Left ventricle myocardium inferior (tissue), 1 donor: ENCODE data around the gene GPNMB. TPM values are rescaled to one million over a fixed set of nuclear protein-coding genes. Genes with fewer than 3 reads are reported as not detected.
"Not testable (repeated sequence)": the region's sequence is repeated elsewhere in the genome, so short reads cannot be mapped to it uniquely, and the experiment has no call there.

Experiments used
- DNase-seq: peaks from one replicate; pipeline ENCODE4 v3.0.0-alpha.2; 2020
- H3K27ac ChIP-seq: fragments of 200-600 bp; replicated peaks from 2 replicates; pipeline ENCODE4 v1.8.0; 2021
- H3K27me3 ChIP-seq: fragments of 200-600 bp; 2 replicates; pipeline ENCODE4 v1.8.0; 2021; ENCODE audit warnings: low read depth
- H3K36me3 ChIP-seq: fragments of 200-600 bp; 2 replicates; pipeline ENCODE4 v1.8.0; 2021
- H3K4me1 ChIP-seq: fragments of 200-600 bp; 2 replicates; pipeline ENCODE4 v1.8.0; 2021
- H3K4me3 ChIP-seq: fragments of 200-600 bp; 2 replicates; pipeline ENCODE4 v1.8.0; 2021; ENCODE audit warnings: mild to moderate bottlenecking, moderate library complexity
- H3K9me3 ChIP-seq: fragments of 200-600 bp; replicated peaks from 2 replicates; pipeline ENCODE4 v1.8.0; 2021
- intact Hi-C: fragments of 100-400 bp; cut with micrococcal nuclease; formaldehyde crosslinking; loops from one replicate; pipeline ENCODE4 v1.11.0; 2022
- long read RNA-seq: library from polyadenylated mRNA; unstranded; transcript quantifications from one replicate; pipeline ENCODE4 v2.0.0, GENCODE V29; 2021
- total RNA-seq: library from RNA; stranded (reverse); fragmentation: NEBNext Ultra II Directional; extraction: Animal tissue kit (Norgen Biotek cat#: 25700); gene quantifications from one replicate; pipeline ENCODE4 v1.2.1, GENCODE V29; 2021
- TF ChIP-seq, protein P1 (sequence below): fragments of 200-600 bp; IDR thresholded peaks from 2 replicates; pipeline ENCODE4 v1.8.0; 2021; ENCODE audit warnings: antibody characterized with exemption, mild to moderate bottlenecking, borderline replicate concordance
- donor health status: DM: no; HTN: yes; CAD: no; lungs with severe emphysema.

Gene GPNMB
- total RNA-seq: 288 TPM
- long read RNA-seq, transcript GPNMB-203 (4 exons, 1,673 nt): minor isoform, 57 of 421 reads
- long read RNA-seq, transcript GPNMB-201 (11 exons, 2,862 nt): major isoform, 264 of 421 reads
- long read RNA-seq, transcript GPNMB-202 (11 exons, 2,763 nt): minor isoform, 42 of 421 reads
- long read RNA-seq, partial matches to known transcripts: 30 of 421 reads
- long read RNA-seq, other reads (novel, unspliced or antisense): 26 of 421 reads

DNA sequence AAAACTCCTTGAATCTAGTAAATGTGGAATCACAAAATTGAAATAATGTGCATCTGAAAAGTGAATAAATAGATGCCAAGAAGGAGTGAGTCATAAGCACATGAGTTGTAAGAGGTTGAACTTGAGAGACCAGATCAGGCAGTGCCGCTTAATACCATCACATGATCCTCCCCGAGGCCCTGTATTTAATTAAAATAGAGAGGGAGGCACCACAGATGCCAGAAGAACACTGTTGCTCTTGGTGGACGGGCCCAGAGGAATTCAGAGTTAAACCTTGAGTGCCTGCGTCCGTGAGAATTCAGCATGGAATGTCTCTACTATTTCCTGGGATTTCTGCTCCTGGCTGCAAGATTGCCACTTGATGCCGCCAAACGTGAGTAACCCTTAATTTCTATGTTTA, at the start of gene GPNMB:
Gene GPNMB (plus strand): TSS at position 221 of the 400 bp plus-strand sequence. CDS start 83 bp downstream, at position 304.
- DNase-seq: no peak
- Histone ChIP-seq H3K4me1 (peaks cover 60% of the 10 kb centered on the region), H3K27ac (peak within 1 kb of the TSS; percentile 88), H3K36me3 (peaks cover 8% of the 10 kb centered on the region), H3K4me3 (peak within 1 kb of the TSS; percentile 77), H3K9me3 (no peaks in the 10 kb centered on the region), H3K27me3 (peaks cover 21% of the 10 kb centered on the region)
- TF ChIP-seq, protein P1, sequence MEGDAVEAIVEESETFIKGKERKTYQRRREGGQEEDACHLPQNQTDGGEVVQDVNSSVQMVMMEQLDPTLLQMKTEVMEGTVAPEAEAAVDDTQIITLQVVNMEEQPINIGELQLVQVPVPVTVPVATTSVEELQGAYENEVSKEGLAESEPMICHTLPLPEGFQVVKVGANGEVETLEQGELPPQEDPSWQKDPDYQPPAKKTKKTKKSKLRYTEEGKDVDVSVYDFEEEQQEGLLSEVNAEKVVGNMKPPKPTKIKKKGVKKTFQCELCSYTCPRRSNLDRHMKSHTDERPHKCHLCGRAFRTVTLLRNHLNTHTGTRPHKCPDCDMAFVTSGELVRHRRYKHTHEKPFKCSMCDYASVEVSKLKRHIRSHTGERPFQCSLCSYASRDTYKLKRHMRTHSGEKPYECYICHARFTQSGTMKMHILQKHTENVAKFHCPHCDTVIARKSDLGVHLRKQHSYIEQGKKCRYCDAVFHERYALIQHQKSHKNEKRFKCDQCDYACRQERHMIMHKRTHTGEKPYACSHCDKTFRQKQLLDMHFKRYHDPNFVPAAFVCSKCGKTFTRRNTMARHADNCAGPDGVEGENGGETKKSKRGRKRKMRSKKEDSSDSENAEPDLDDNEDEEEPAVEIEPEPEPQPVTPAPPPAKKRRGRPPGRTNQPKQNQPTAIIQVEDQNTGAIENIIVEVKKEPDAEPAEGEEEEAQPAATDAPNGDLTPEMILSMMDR: no peak
- intact Hi-C loops: no loop called here

DNA sequence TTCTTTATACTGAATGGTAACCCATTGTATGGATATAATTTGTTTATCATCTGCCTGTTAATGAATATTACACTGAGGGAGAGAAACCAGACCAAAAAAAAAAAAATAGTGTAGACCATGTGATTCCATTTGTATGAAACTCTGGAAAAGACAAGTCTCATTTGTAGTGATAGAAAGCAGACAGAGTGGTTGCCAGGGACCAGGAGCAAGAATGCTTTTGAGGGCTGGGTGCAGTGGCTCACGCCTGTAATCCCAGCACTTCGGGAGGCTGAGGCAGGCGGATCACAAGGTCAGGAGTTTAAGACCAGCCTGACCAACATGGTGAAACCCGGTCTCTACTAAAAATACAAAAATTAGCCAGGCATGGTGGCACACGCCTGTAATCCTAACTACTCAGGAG, 48.8 kb upstream of the GPNMB start:
- H3K4me3 ChIP-seq, H3K9me3 ChIP-seq, intact Hi-C loops, DNase-seq, H3K27me3 ChIP-seq: not testable (repeated sequence)
- Histone ChIP-seq H3K27ac (peak overlapping the region; percentile 73), H3K4me1 (peaks cover 11% of the 10 kb centered on the region), H3K36me3 (peaks cover 72% of the 10 kb centered on the region)

DNA sequence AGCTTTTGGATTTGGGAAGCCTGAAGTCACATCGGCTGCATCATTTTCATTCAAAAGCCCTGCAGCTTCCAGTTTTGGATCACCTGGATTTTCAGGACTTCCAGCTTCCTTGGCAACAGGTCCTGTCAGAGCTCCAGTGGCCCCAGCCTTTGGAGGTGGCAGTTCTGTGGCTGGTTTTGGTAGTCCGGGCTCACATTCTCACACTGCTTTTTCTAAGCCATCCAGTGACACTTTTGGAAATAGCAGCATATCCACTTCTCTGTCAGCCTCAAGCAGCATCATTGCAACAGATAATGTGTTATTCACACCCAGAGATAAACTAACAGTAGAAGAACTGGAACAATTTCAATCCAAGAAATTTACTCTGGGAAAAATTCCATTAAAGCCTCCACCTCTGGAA, 46.2 kb upstream of the GPNMB start:
- no peaks in the 10 kb centered on the region for H3K27me3 ChIP-seq
- no peaks in the 10 kb centered on the region for H3K9me3 ChIP-seq
- intact Hi-C loops: no loop called here
- peaks cover 56% of the 10 kb centered on the region for H3K36me3 ChIP-seq
- no peak for DNase-seq
- peaks cover 14% of the 10 kb centered on the region for H3K4me1 ChIP-seq
- H3K27ac ChIP-seq: peak overlapping the region; percentile 61
- H3K4me3 ChIP-seq: no peak overlapping the region
- TF ChIP-seq, protein P1: no peak

DNA sequence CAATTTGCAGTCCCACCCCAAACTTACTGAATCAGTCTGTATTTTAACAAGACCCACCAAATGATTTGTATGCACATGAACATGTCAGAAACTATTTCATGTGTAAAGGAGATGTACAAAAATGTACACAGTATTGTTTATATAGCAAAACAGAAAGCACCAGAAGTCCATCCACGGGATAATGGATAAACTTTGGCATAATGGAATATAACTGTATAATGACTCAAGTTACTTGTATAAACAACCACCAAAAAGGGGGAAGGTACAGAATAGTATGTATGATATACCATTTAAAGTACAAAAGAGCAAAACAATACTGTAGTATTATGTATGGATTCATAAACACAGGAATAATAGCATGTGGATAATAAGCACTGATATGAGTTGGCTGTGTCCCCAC, 42.3 kb upstream of the GPNMB start:
- no peak for DNase-seq
- intact Hi-C loops: no loop called here
- peaks cover 14% of the 10 kb centered on the region for H3K4me1 ChIP-seq
- peaks cover 31% of the 10 kb centered on the region for H3K36me3 ChIP-seq
- H3K9me3 ChIP-seq: no peaks in the 10 kb centered on the region
- H3K27ac ChIP-seq: no peak overlapping the region
- TF ChIP-seq, protein P1: no peak
- H3K27me3 ChIP-seq: no peaks in the 10 kb centered on the region
- no peak overlapping the region for H3K4me3 ChIP-seq

DNA sequence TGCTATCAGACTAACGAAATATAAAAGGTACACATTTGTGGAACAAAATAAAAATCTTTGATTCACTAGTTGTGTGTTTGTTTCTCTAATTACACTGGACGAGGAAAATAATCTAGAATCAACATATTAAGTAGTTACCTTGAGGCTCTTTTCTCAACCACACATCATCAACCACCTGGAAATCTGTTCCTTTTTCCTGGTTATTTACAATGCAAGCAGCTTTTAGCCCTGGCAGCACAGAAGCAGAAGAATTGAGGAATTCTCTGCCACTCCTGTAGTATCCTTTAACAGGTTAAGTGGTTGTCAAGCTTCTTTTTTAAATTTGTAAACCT, 41.0 kb upstream of the GPNMB start:
- Histone ChIP-seq H3K36me3 (peaks cover 18% of the 10 kb centered on the region), H3K4me3 (peak overlapping the region; percentile 54), H3K27me3 (no peaks in the 10 kb centered on the region), H3K27ac (peak overlapping the region; percentile 23), H3K9me3 (no peaks in the 10 kb centered on the region), H3K4me1 (peaks cover 7% of the 10 kb centered on the region)
- TF ChIP-seq, protein P1: no peak
- DNase-seq: no peak
- intact Hi-C loops: no loop called here

- peak overlapping the region; percentile 54 for H3K4me3 ChIP-seq
- H3K4me1 ChIP-seq: peaks cover 4% of the 10 kb centered on the region
- TF ChIP-seq, protein P1: no peak
- no peak for DNase-seq
- H3K9me3 ChIP-seq: no peaks in the 10 kb centered on the region
- peak overlapping the region; percentile 23 for H3K27ac ChIP-seq
- H3K36me3 ChIP-seq: peaks cover 12% of the 10 kb centered on the region
- no peaks in the 10 kb centered on the region for H3K27me3 ChIP-seq
- intact Hi-C loops: no loop called here
Observed at GRCh38 chr7:23205909-23206767, 40.4 kb upstream of the GPNMB start.
